ENCODE data around the gene HOXD11.

Gene HOXD11

GRCh38 chr2:176151442-176152287 lies 44.6 kb downstream of the HOXD11 start, which contains the start of gene HOXD4:
Gene HOXD4, plus strand, starts transcription at chr2:176151550. Its CDS starts 84 bp downstream, at chr2:176151634.
- DNase-seq = no peak

GRCh38 chr2:176152350-176153181 lies 45.5 kb downstream of the HOXD11 start:
- DNase-seq = no peak

GRCh38 chr2:176154576-176155252 lies 47.6 kb downstream of the HOXD11 start:
- DNase-seq = no peak

DNA sequence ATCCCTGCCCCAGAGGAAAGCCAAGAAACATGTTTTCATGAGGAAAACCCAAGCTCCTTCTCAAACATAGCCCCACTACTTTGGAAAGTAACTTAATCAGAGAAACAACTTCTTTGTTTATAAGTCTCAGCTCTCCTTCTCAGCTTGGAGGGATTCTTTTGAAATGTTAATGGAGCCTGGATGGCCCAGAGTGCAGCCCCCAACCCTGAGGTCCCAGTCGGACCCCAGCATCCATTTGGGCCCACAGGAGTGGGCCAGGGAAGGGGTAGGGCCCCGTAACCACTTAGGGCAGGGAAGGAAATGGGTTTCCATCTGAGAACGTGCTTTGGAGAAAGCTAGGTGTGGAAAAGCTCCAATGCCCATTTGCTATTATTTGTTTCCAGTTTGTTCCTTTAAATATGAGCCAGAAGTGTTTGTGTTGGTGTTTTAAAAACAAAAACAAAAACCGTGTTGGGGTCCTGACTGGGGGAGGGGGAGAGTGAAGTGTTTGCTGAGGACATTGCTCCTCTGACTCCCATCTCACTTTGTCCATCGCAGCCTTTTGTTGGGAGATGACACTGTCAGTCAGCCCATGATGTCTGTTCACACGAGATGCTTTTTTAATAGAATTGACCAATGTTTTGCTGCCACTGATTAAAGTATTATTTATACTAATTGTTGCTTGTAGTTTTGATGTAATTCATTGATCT lies 48.4 kb downstream of the HOXD11 start:
- DNase-seq = no peak

DNA sequence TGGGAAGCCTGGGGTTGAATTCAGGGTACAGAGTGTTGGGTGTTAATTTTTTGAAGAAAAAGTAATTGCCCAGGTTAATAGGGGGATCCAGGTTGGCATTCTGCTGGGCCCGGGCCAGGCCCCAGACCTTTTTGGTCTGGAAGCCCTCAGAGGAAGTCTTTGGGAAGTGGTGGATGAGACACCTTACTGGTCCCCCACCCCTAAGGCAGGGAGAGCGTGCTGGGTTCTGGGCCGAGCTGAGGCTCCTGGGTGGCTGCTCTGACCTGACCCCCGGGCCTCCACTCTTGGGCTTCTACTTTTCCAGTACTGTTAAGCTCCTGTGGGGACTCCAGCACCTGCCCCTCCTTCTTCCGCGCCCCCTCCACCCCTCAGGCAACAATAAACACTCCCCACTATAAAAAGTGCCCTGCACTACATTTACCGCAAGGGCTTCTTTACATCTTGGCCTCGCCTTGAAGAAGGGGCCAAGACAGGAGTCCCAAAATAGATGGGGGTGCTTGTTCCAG lies 49.3 kb downstream of the HOXD11 start:
- DNase-seq = no peak

- no peak for DNase-seq
These were observed 49.9 kb downstream of the HOXD11 start, which contains the start of gene HOXD3 for GRCh38 chr2:176156807-176157498. Gene HOXD3, plus strand, starts transcription at chr2:176157307. Its CDS starts 11,808 bp downstream, at chr2:176169115.

DNA sequence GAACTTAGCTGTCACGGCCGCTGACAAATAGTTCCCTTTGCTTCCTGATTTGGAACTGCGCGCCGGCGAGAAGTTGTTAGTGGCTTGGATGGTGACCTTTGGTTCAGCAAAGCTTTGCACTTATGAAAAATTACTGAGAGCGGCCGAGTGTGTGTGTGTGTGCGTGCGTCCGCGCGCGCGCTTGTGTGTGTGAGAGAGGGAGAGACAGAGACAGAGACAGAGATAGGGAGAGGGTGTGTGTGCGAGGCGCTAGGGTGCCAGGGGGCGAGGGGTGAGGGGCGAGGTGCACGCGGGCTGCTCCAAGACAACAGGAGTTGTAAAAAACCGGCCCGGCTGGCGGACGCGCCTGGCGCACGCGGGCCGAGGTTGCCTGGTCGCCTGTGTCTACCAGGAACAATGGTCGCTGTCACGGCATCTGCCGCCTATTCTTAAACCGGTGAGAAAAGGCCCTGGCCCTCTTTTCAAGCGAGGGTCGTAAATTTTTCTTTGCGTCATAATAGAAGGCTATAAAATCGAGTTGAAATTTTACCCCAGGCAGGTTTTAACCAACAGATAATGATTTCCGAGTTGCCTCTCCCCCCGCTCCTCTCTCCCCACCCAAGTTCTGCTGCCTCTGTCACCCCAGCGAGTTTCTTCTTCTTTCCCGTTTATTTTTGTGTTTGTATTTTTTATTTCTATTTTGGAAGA lies 50.6 kb downstream of the HOXD11 start:
- DNase-seq = peak; percentile 39

DNA sequence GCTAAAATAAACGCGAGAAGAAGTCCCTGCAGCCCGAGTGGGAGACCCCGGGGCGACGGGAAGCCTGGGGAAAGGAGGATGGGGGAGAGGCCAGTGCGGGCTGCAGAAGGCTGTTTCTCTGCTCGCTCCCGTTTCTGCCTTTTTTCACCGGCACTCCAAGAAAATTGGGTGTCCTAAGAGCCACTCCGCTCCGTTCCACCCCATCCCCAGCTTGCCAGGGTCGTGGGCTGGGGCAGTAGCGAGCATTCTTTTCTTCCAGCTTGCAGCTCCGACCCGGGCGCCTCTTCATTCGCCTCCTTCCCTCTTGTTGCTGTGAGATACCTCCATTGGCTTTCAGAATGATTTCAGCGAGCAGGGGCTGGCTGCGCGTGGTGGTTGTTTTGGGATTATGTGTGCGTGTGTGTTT lies 51.1 kb downstream of the HOXD11 start:
- no peak for DNase-seq

GRCh38 chr2:176158855-176159662 lies 52.0 kb downstream of the HOXD11 start:
- no peak for DNase-seq
